Thymus (tissue), 11 donors: ENCODE results near the gene TAOK3. TPM values are rescaled to one million over a fixed set of nuclear protein-coding genes. Genes with fewer than 3 reads are reported as not detected.

ENCODE experiments used
- DNase-seq, 9 donors: peaks; one replicate each; pipeline ENCODE4 v3.0.0-alpha.2; 2013; ENCODE audit warnings: low spot score in 9 of 9, low read depth in 6 of 9, missing footprints in 1 of 9
- H3K27ac ChIP-seq, 2 donors: one replicate each; pipeline ENCODE4 v1.5.1; 2013; ENCODE audit warnings: control low read depth in 1 of 2, low read depth in 1 of 2, low read length in 1 of 2, mild to moderate bottlenecking in 1 of 2, moderate library complexity in 1 of 2
- H3K27me3 ChIP-seq, 2 donors: one replicate each; pipeline ENCODE4 v1.5.1; 2013; ENCODE audit warnings: low read length in 1 of 2; ENCODE audit not compliant: control insufficient read depth in 2 of 2, insufficient read depth in 1 of 2
- H3K36me3 ChIP-seq, 2 donors: one replicate each; pipeline ENCODE4 v1.5.1; 2013; ENCODE audit warnings: low read length in 1 of 2, mild to moderate bottlenecking in 1 of 2, moderate library complexity in 1 of 2; ENCODE audit not compliant: control insufficient read depth in 2 of 2, insufficient read depth in 2 of 2
- H3K4me1 ChIP-seq, 2 donors: one replicate each; pipeline ENCODE4 v1.5.1; 2013; ENCODE audit warnings: low read length in 2 of 2; ENCODE audit not compliant: control insufficient read depth in 2 of 2, insufficient read depth in 2 of 2
- H3K4me3 ChIP-seq, 2 donors: one replicate each; pipeline ENCODE4 v1.5.1; 2013; ENCODE audit warnings: low read length in 2 of 2, control low read depth in 1 of 2, mild to moderate bottlenecking in 1 of 2
- H3K9me3 ChIP-seq, 2 donors: one replicate each; pipeline ENCODE4 v1.5.1; 2013; ENCODE audit warnings: low read length in 1 of 2, mild to moderate bottlenecking in 1 of 2; ENCODE audit not compliant: control insufficient read depth in 2 of 2, insufficient read depth in 1 of 2
- WGBS: extraction: QIAGEN DNeasy Blood & Tissue Kit; methylation state at CpG from one replicate; pipeline ENCODE4 v1.1.7; 2013; 5-methylcytosine and 5-hydroxymethylcytosine counted together
- polyA plus RNA-seq: library from polyadenylated mRNA; stranded (reverse); fragments of 200-250 nt; gene quantifications from one replicate; pipeline ENCODE4 v1.2.3, GENCODE V29; 2013
- total RNA-seq: library from RNA; stranded (reverse); fragments of 120-200 nt; gene quantifications from one replicate; pipeline ENCODE4 v1.2.4, GENCODE V29; 2013
- donor health status: healthy.

TAOK3 gene
- total and polyA plus RNA-seq, 2 donors, result 16.8 to 35.4 TPM

DNA sequence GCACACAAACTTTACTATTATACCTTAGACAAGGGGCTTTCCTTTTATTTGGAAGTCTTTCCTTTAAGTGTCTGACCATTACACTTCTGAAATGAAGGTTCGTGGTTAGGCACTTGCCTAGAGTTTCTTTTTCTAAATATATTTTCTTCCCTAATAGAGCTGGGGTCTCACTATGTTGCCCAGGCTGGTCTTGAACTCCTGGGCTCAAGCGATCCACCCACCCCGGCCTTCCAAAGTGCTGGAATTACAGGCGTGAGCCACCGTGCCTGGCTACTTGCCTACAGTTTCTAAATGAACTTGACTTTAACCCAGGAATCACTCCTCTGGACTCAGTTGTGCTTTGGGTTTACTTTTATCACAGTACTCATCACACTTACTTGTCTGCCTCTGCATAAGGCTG lies 179.2 kb downstream of the TAOK3 start:
- no peaks in the 10 kb centered on the region for H3K27me3 ChIP-seq
- peaks cover 8 to 17% of the 10 kb centered on the region in 2 donors for H3K36me3 ChIP-seq
- no peak overlapping the region for H3K27ac ChIP-seq
- no peak for DNase-seq
- H3K4me3 ChIP-seq, result no peak overlapping the region
- 95% methylated on average over 5 of the region's 5 CpGs for WGBS
- H3K9me3 ChIP-seq, result no peaks in the 10 kb centered on the region
- no peaks in the 10 kb centered on the region for H3K4me1 ChIP-seq

DNA sequence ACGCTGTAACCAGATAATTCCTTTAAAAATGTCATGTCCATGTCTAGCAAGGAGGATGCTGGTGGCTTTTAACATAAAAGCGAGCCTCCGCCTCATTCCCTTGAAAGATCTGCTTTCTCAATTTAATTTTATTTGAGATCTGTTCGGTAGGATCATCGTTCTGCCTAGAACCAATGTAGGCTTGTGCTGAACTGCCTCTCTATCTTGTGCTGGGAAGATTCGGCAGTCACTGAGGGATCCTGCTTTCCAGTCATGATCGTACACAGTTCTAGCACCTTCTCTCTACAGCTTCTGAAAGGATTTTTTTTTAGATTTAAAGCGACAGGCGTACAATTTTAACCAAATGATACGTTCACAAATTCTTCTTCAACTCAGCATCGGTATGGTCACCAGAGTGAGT lies 182.4 kb downstream of the TAOK3 start:
- 94% methylated on average over 11 of the region's 11 CpGs for WGBS
- H3K27me3 ChIP-seq, result no peaks in the 10 kb centered on the region
- DNase-seq, result no peak
- no peaks in the 10 kb centered on the region for H3K9me3 ChIP-seq
- H3K36me3 ChIP-seq, result peaks cover 5 to 12% of the 10 kb centered on the region in 2 donors
- no peak overlapping the region for H3K4me3 ChIP-seq
- no peak overlapping the region for H3K27ac ChIP-seq
- H3K4me1 ChIP-seq, result no peaks in the 10 kb centered on the region

DNA sequence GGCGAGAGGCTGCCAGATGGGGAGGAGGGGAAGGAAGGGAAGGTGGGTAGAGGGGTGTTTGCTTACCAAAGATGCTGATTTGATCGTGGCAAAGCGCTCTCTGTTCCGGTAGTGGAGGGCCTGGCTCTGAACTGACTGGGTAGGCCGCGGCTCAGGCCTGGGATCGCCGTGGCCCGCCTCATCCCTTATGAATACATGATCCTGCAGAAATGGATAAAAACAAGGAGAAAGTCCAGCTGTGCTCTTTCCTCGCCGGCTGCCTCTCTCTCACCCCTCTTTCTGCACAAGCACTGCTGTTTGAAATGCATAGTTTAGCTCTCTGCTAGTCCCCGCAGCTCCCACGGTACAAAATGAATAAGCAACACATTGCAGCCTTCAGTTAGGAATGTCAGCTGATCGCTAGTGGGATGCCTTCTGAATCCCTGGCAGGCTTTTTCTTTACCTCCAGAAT lies 182.9 kb downstream of the TAOK3 start:
- H3K27ac ChIP-seq, result no peak overlapping the region
- peaks cover 5 to 12% of the 10 kb centered on the region in 2 donors for H3K36me3 ChIP-seq
- H3K27me3 ChIP-seq, result no peaks in the 10 kb centered on the region
- no peaks in the 10 kb centered on the region for H3K9me3 ChIP-seq
- H3K4me3 ChIP-seq, result no peak overlapping the region
- WGBS, result 89% methylated on average over 14 of the region's 14 CpGs
- no peak for DNase-seq
- H3K4me1 ChIP-seq, result no peaks in the 10 kb centered on the region

DNA sequence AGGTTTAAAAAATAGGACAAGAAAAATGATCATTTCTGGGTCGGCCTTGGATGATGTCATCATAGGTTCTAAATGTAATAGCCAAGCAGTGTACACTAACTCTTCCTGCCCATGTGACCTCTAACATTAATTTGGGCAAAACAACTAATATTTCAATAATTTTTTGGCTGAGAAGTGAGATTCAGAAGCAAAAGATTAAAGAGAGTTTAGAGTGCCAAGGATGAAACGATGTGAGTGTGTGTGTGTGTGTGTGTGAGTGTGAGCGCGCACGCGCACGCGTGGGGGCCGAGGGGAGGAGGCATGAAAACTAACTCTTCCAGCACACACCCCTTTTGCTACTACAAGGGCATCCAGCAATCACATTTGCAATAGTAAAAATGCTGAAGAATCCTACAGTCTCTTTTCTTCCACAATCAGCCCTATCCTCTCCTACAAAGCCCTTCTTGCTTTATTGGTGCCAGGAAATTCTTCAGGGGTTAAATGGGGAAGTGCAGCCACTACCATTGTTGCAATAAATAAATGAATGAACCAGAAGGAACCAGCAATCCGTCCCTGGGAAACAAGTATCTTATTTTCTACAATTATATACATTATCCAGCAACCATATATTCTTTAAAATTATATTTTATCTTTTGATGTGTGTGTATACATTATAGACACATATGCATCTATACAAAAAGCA lies 183.9 kb downstream of the TAOK3 start:
- peaks cover 3 to 12% of the 10 kb centered on the region in 2 donors for H3K36me3 ChIP-seq
- WGBS, result 95% methylated on average over 10 of the region's 10 CpGs
- H3K4me3 ChIP-seq, result no peak overlapping the region
- no peaks in the 10 kb centered on the region for H3K9me3 ChIP-seq
- no peak for DNase-seq
- no peaks in the 10 kb centered on the region for H3K27me3 ChIP-seq
- H3K27ac ChIP-seq, result no peak overlapping the region
- H3K4me1 ChIP-seq, result no peaks in the 10 kb centered on the region

DNA sequence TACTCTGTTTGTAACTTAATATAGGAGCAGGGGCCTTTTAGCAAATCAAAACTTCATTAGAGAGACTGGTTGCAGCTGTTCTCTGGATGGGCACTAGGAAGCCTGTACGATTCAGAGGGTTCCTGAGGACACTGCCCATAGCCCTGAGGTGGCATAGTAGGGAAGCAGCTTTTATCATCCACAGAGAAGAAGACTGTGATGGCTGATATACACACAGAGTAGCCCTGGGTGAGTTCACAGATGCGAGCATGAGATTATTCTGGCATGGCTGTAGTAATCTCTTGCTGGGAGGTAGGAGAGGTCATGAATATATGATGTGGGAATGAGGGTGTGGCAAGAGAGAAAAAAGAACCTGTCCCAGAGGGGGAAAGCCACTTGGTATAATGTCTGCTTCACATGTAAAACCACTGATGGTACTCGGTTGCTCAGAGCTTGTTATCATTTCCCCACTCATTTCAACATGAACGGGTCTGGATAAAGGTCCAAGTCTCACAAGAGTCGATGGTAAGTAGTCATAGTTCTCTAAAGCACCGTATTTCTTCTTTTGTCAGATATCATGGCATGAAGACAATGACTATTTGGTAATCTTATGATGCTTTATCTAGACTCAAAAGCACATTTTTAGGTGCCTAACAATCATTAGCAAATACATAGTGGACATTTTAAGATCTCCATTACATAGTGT lies 184.8 kb downstream of the TAOK3 start:
- no peak overlapping the region for H3K27ac ChIP-seq

DNA sequence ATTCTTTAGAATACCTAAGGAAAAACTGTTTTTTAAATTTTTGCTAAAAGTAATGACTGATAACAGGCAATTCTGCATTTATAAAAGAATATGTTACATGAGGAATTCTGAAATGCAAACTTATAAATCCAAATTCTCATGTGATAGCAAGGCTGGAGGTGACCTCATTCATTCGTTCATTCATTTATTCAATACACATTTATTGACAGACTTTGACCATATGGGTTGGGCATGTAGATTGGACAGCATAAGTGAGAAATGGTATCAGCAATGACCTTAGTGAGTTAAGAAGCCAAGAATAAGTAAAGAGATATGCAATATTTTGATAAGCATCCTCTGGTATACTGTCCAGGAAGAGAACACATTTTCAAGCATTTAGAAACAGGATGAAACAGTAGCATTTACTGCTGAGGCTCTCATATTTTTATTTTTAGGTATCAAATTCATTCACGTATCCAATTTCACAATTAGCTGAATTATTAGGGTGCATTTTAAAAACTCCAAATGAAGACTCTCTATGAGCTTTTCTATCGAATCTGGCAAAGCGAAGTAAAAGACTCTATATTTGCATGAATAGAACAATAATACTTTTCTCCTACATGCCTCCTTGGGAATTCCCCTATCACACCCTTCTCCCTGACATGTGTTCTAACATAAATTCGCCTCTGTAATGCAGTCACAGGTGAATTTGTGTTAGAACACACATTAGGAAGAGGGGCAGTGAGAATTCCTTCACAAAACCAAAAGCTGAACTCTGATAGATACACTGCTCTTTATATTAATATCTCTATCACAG lies 186.9 kb downstream of the TAOK3 start:
- DNase-seq, result no peak
- 95% methylated on average over 5 of the region's 5 CpGs for WGBS
- H3K4me1 ChIP-seq, result no peaks in the 10 kb centered on the region
- no peak overlapping the region for H3K27ac ChIP-seq
- H3K36me3 ChIP-seq, result peaks cover 10 to 20% of the 10 kb centered on the region in 2 donors
- H3K27me3 ChIP-seq, result no peaks in the 10 kb centered on the region
- H3K9me3 ChIP-seq, result no peaks in the 10 kb centered on the region
- H3K4me3 ChIP-seq, result no peak overlapping the region

More for the DNA sequence above, 184.8 kb downstream of the TAOK3 start:
- no peaks in the 10 kb centered on the region for H3K9me3 ChIP-seq
- 97% methylated on average over 6 of the region's 6 CpGs for WGBS
- no peak for DNase-seq
- no peak overlapping the region for H3K4me3 ChIP-seq
- peaks cover 3 to 12% of the 10 kb centered on the region in 2 donors for H3K36me3 ChIP-seq
- H3K27me3 ChIP-seq, result no peaks in the 10 kb centered on the region
- no peaks in the 10 kb centered on the region for H3K4me1 ChIP-seq

DNA sequence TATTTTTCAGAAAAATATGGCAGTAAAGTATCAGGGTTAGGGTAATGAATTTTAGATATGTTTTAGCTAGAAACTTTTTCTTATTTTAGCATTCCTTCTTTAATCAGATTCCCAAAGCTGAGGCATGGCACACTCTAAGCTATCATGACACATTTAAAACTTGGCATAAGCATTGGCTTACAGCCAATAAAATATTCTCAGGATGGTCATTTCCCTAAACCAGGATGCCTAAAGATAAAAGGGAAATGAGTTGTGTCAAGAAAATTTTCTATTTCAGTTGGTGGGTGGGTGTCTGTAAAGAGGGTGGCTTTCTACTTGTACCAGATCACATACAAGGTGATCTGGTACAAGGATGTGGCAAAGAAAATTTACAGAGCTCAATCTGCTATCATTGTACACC lies 189.0 kb downstream of the TAOK3 start:
- Histone ChIP-seq H3K36me3 (peaks cover 19 to 22% of the 10 kb centered on the region in 2 donors), H3K27ac (no peak overlapping the region), H3K9me3 (no peaks in the 10 kb centered on the region), H3K27me3 (no peaks in the 10 kb centered on the region), H3K4me1 (no peaks in the 10 kb centered on the region), H3K4me3 (no peak overlapping the region)
- DNase-seq, result no peak

DNA sequence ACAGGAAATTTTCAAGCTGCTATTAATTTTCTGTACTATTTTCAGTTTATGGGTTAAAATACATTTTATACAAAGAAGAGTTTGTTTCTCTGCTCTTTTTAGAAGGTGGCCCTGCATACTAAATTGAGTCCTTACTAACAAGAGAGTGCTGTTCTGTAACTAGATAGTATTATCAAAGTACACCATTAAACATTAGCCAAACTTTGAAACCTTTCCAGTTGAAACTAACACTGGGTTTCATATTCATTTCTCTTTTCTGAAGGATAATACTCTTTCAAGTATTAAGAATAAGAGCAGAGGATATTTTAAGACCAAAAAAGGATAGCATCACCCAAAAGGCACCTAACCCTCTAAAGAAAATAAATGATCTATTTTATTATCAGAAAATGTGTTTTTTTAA lies 189.6 kb downstream of the TAOK3 start:
- DNase-seq, result no peak
- H3K27ac ChIP-seq, result no peak overlapping the region

More for the DNA sequence above, 189.6 kb downstream of the TAOK3 start:
- H3K27me3 ChIP-seq, result no peaks in the 10 kb centered on the region
- no peaks in the 10 kb centered on the region for H3K4me1 ChIP-seq
- H3K9me3 ChIP-seq, result no peaks in the 10 kb centered on the region
- no peak overlapping the region for H3K4me3 ChIP-seq
- H3K36me3 ChIP-seq, result peaks cover 21 to 24% of the 10 kb centered on the region in 2 donors
